GM19324 (cell line): ENCODE measurements around the gene MYH7B.

ENCODE experiments used
- ATAC-seq: cut with Tn5 transposase; IDR thresholded peaks from one replicate; pipeline ENCODE4 v1.9.1; 2021; ENCODE audit warnings: mild to moderate bottlenecking, moderate library complexity; ENCODE audit not compliant: unreplicated experiment, low FRiP score

Gene MYH7B

GRCh38 chr20:34955231-34956040 is at the start of gene MYH7B, which contains the start of gene GSS:
Gene MYH7B, plus strand, starts transcription at chr20:34955868. Its CDS starts 22,138 bp downstream, at chr20:34978006.
Gene GSS, minus strand, starts transcription at chr20:34955806. Its CDS starts 3,954 bp downstream, at chr20:34951852.
- ATAC-seq = peak; percentile 86

- ATAC-seq = no peak
These were observed 47.8 kb upstream of the MYH7B start for GRCh38 chr20:34907616-34908469.

- no peak for ATAC-seq
These were observed 40.5 kb upstream of the MYH7B start for GRCh38 chr20:34915131-34915530.

GRCh38 chr20:34915749-34916455 is 39.8 kb upstream of the MYH7B start:
- no peak for ATAC-seq

- ATAC-seq = no peak
These were observed 38.8 kb upstream of the MYH7B start for GRCh38 chr20:34916774-34917354.

GRCh38 chr20:34920055-34920454 is 35.6 kb upstream of the MYH7B start:
- no peak for ATAC-seq

- no peak for ATAC-seq
These were observed 34.2 kb upstream of the MYH7B start for GRCh38 chr20:34921436-34921835.

GRCh38 chr20:34922654-34923381 is 32.9 kb upstream of the MYH7B start:
- no peak for ATAC-seq

- ATAC-seq = no peak
These were observed 32.3 kb upstream of the MYH7B start for GRCh38 chr20:34923414-34923813.

- no peak for ATAC-seq
These were observed 30.3 kb upstream of the MYH7B start for GRCh38 chr20:34925341-34925740.

- no peak for ATAC-seq
These were observed 29.7 kb upstream of the MYH7B start for GRCh38 chr20:34925981-34926380.

- no peak for ATAC-seq
These were observed 29.1 kb upstream of the MYH7B start for GRCh38 chr20:34926581-34926980.

GRCh38 chr20:34927736-34928135 is 27.9 kb upstream of the MYH7B start:
- ATAC-seq = no peak

- no peak for ATAC-seq
These were observed 27.3 kb upstream of the MYH7B start for GRCh38 chr20:34928411-34928810.

- ATAC-seq = no peak
These were observed 23.9 kb upstream of the MYH7B start for GRCh38 chr20:34931771-34932170.

GRCh38 chr20:34938466-34939163 is 17.1 kb upstream of the MYH7B start:
- ATAC-seq = no peak

- ATAC-seq = no peak
These were observed 15.6 kb upstream of the MYH7B start for GRCh38 chr20:34940081-34940481.

GRCh38 chr20:34941226-34941625 is 14.4 kb upstream of the MYH7B start:
- no peak for ATAC-seq

- no peak for ATAC-seq
These were observed 13.4 kb upstream of the MYH7B start for GRCh38 chr20:34942301-34942700.
